ENCODE results near the gene RNF181.

Gene RNF181

GRCh38 chr2:85584354-85584856 lies 11.1 kb upstream of the RNF181 start, which contains the start of gene VAMP5:
TSS of gene VAMP5 (plus strand) at chr2:85584431. CDS start at chr2:85584491, 60 bp downstream.
- TF ChIP-seq CTCF (IDR thresholded peaks at IDR 0.05), result no peak
- Histone ChIP-seq H3K9me3 (no peaks in the 10 kb centered on the region), H3K36me3 (no peaks in the 10 kb centered on the region), H3K4me1 (ENCODE audit: control insufficient read depth in 1 of 2, insufficient read depth in 1 of 2, low read depth in 1 of 2, low read length in 1 of 2) (peaks cover 62 to 69% of the 10 kb centered on the region in 2 experiments), H3K4me3 (ENCODE audit: low read depth in 1 of 2, low read length in 1 of 2) (peak within 1 kb of the TSS; percentile 65 to 72), H3K27ac (peak within 1 kb of the TSS; percentile 79), H3K27me3 (no peaks in the 10 kb centered on the region)

GRCh38 chr2:85584857-85585780 lies 10.4 kb upstream of the RNF181 start:
- Histone ChIP-seq H3K36me3 (no peaks in the 10 kb centered on the region), H3K4me1 (ENCODE audit: control insufficient read depth in 1 of 2, insufficient read depth in 1 of 2, low read depth in 1 of 2, low read length in 1 of 2) (peaks cover 58 to 69% of the 10 kb centered on the region in 2 experiments), H3K27ac (peak overlapping the region; percentile 79), H3K4me3 (ENCODE audit: low read depth in 1 of 2, low read length in 1 of 2) (peak overlapping the region; percentile 65 to 72), H3K9me3 (no peaks in the 10 kb centered on the region), H3K27me3 (no peaks in the 10 kb centered on the region)
- TF ChIP-seq CTCF (IDR thresholded peaks at IDR 0.05), result no peak

GRCh38 chr2:85585781-85586105 lies 9.8 kb upstream of the RNF181 start:
- no peak for TF ChIP-seq CTCF (IDR thresholded peaks at IDR 0.05)
- Histone ChIP-seq H3K27ac (peak overlapping the region; percentile 79), H3K4me3 (ENCODE audit: low read depth in 1 of 2, low read length in 1 of 2) (peak overlapping the region in 1 of 2 experiments; percentile 72), H3K9me3 (no peaks in the 10 kb centered on the region), H3K4me1 (ENCODE audit: control insufficient read depth in 1 of 2, insufficient read depth in 1 of 2, low read depth in 1 of 2, low read length in 1 of 2) (peaks cover 60 to 73% of the 10 kb centered on the region in 2 experiments), H3K27me3 (no peaks in the 10 kb centered on the region), H3K36me3 (no peaks in the 10 kb centered on the region)

GRCh38 chr2:85588236-85588635 lies 7.3 kb upstream of the RNF181 start:
- Histone ChIP-seq H3K36me3 (no peaks in the 10 kb centered on the region), H3K9me3 (no peaks in the 10 kb centered on the region), H3K27ac (peak overlapping the region; percentile 79), H3K4me1 (ENCODE audit: control insufficient read depth in 1 of 2, insufficient read depth in 1 of 2, low read depth in 1 of 2, low read length in 1 of 2) (peaks cover 71 to 83% of the 10 kb centered on the region in 2 experiments), H3K4me3 (ENCODE audit: low read depth in 1 of 2, low read length in 1 of 2) (peak overlapping the region; percentile 6 to 8), H3K27me3 (no peaks in the 10 kb centered on the region)
- TF ChIP-seq CTCF (IDR thresholded peaks at IDR 0.05), result no peak

- Histone ChIP-seq H3K4me3 (ENCODE audit: low read depth in 1 of 2, low read length in 1 of 2) (no peak overlapping the region), H3K27ac (peak overlapping the region; percentile 79), H3K36me3 (no peaks in the 10 kb centered on the region), H3K4me1 (ENCODE audit: control insufficient read depth in 1 of 2, insufficient read depth in 1 of 2, low read depth in 1 of 2, low read length in 1 of 2) (peaks cover 70 to 81% of the 10 kb centered on the region in 2 experiments), H3K9me3 (no peaks in the 10 kb centered on the region), H3K27me3 (no peaks in the 10 kb centered on the region)
- TF ChIP-seq CTCF (IDR thresholded peaks at IDR 0.05), result no peak
These were observed 6.9 kb upstream of the RNF181 start for GRCh38 chr2:85588645-85589044.
